Prostate gland (tissue), 2 donors: ENCODE data around the gene VWA8.

Source experiments
- CTCF ChIP-seq, 4 experiments: fragments of 200-600 bp in 2 of 4; fragments of 450-650 bp in 2 of 4; sonication (generic) in 2 of 4; IDR thresholded peaks; 1 replicate in 3 of 4; 2 replicates in 1 of 4; pipeline ENCODE4 v1.5.1; 2016 to 2019; ENCODE audit warnings: antibody characterized with exemption in 4 of 4, mild to moderate bottlenecking in 2 of 4, moderate library complexity in 2 of 4
- POLR2A ChIP-seq: fragments of 450-650 bp; IDR thresholded peaks from one replicate; pipeline ENCODE4 v1.6.1; 2016; ENCODE audit warnings: antibody characterized with exemption, mild to moderate bottlenecking

GRCh38 chr13:41916173-41916954, 44.5 kb downstream of the VWA8 start:
- no peak for TF ChIP-seq CTCF (IDR thresholded peaks at IDR 0.05)
- no peak for TF ChIP-seq POLR2A
